Smooth muscle cell (in vitro differentiated cells): ENCODE results near the gene CCDC171. TPM values are rescaled to one million over a fixed set of nuclear protein-coding genes. Genes with fewer than 3 reads are reported as not detected.

Experiments used
- DNase-seq: peaks from one replicate; lab custom pipeline; 2025; ENCODE audit not compliant: unreplicated experiment; lab: John Stamatoyannopoulos, UW
- H2AFZ ChIP-seq: fragments of 200-600 bp; sonication (generic); 2 replicates; pipeline ENCODE4 v1.6.0; 2016; ENCODE audit warnings: antibody characterized with exemption, low read depth, mild to moderate bottlenecking
- H3F3A ChIP-seq: fragments of 200-600 bp; sonication (generic); 2 replicates; pipeline ENCODE4 v1.6.0; 2017; ENCODE audit warnings: antibody characterized with exemption, low read depth
- H3K27ac ChIP-seq: fragments of 200-600 bp; sonication (generic); 2 replicates; pipeline ENCODE4 v1.5.1; 2016; ENCODE audit warnings: low read depth, mild to moderate bottlenecking
- H3K27me3 ChIP-seq: fragments of 200-600 bp; sonication (generic); 2 replicates; pipeline ENCODE4 v1.6.1; 2016; ENCODE audit warnings: low read depth, mild to moderate bottlenecking
- H3K36me3 ChIP-seq: fragments of 200-600 bp; sonication (generic); 2 replicates; pipeline ENCODE4 v1.5.1; 2016; ENCODE audit warnings: low read depth
- H3K4me1 ChIP-seq: fragments of 200-600 bp; sonication (generic); 2 replicates; pipeline ENCODE4 v1.5.1; 2016; ENCODE audit warnings: low read depth
- H3K4me2 ChIP-seq: fragments of 200-600 bp; sonication (generic); 2 replicates; pipeline ENCODE4 v1.6.0; 2016; ENCODE audit warnings: mild to moderate bottlenecking
- H3K4me3 ChIP-seq: fragments of 200-600 bp; sonication (generic); 2 replicates; pipeline ENCODE4 v1.5.1; 2016; ENCODE audit warnings: mild to moderate bottlenecking
- H3K79me2 ChIP-seq: fragments of 200-600 bp; sonication (generic); 2 replicates; pipeline ENCODE4 v1.6.0; 2016; ENCODE audit warnings: low read depth, mild to moderate bottlenecking
- H3K9ac ChIP-seq: fragments of 200-600 bp; sonication (generic); 2 replicates; pipeline ENCODE4 v1.6.0; 2016; ENCODE audit warnings: low read depth
- H3K9me3 ChIP-seq: fragments of 200-600 bp; sonication (generic); replicated peaks from 2 replicates; pipeline ENCODE4 v1.5.1; 2016; ENCODE audit warnings: low read depth
- H4K20me1 ChIP-seq: fragments of 200-600 bp; sonication (generic); 2 replicates; pipeline ENCODE4 v1.6.0; 2016; ENCODE audit warnings: low read depth
- CTCF ChIP-seq: fragments of 200-600 bp; sonication (generic); IDR thresholded peaks from 2 replicates; pipeline ENCODE4 v1.5.1; 2017; ENCODE audit warnings: borderline replicate concordance, mild to moderate bottlenecking, antibody characterized with exemption; ENCODE audit not compliant: insufficient read depth, poor library complexity, severe bottlenecking
- WGBS: methylation state at CpG from one replicate; pipeline ENCODE4 v1.1.7; 2016; ENCODE audit warnings: low lambda C conversion rate; 5-methylcytosine and 5-hydroxymethylcytosine counted together
- polyA plus RNA-seq: library from polyadenylated mRNA; unstranded; fragments of >200 nt; fragmentation: Nextera tagmentation; extraction: Ambion mirVana; gene quantifications from 2 replicates; pipeline ENCODE4 v1.2.1, GENCODE V29; 2016
- total RNA-seq: library from RNA; depleted of rRNA; stranded (reverse); fragments of >200 nt; gene quantifications from 2 replicates; pipeline ENCODE4 v1.2.3, GENCODE V29; 2014

Gene CCDC171
- total and polyA plus RNA-seq, 2 experiments from 2014 or later, result 0.46 to 2.3 TPM

GRCh38 chr9:15718423-15718822, 165.6 kb downstream of the CCDC171 start:
- Histone ChIP-seq H3K4me2 (no peak overlapping the region), H3K79me2 (no peaks in the 10 kb centered on the region), H3K27ac (no peak overlapping the region), H3K36me3 (no peaks in the 10 kb centered on the region), H3K4me1 (peaks cover 9% of the 10 kb centered on the region), H3K27me3 (no peaks in the 10 kb centered on the region), H4K20me1 (no peaks in the 10 kb centered on the region), H3K9me3 (no peaks in the 10 kb centered on the region), H3K9ac (no peak overlapping the region), H3K4me3 (no peak overlapping the region), H3F3A (no peaks in the 10 kb centered on the region), H2AFZ (no peak overlapping the region)
- WGBS, result 80% methylated on average over 1 of the region's 1 CpG
- no peak for TF ChIP-seq CTCF
- no peak for DNase-seq

DNA sequence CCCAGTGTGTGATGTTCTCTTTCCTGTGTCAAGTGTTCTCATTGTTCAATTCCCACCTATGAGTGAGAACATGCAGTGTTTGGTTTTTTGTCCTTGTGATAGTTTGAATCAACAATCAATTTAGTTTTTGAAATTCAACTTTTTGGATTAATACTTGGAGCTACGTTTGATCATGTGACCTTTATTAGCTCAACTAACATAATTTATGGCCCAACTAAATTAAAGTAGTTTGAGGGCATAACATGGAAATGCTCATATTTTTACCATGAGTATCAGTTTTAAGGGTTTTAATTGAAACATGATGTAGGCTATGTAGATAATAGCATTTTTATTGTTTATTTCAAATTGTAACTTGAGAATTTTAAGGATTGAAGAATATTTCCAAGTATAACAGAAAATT, 168.0 kb downstream of the CCDC171 start:
- WGBS, result 88% methylated on average over 1 of the region's 1 CpG
- no peaks in the 10 kb centered on the region for H3K27me3 ChIP-seq
- no peaks in the 10 kb centered on the region for H4K20me1 ChIP-seq
- H3K36me3 ChIP-seq, result no peaks in the 10 kb centered on the region
- no peaks in the 10 kb centered on the region for H3K79me2 ChIP-seq
- H2AFZ ChIP-seq, result no peak overlapping the region
- H3F3A ChIP-seq, result no peaks in the 10 kb centered on the region
- H3K9me3 ChIP-seq, result no peaks in the 10 kb centered on the region
- peaks cover 12% of the 10 kb centered on the region for H3K4me1 ChIP-seq
- no peak for TF ChIP-seq CTCF
- no peak for DNase-seq
- H3K4me2 ChIP-seq, result no peak overlapping the region
- H3K27ac ChIP-seq, result no peak overlapping the region
- H3K9ac ChIP-seq, result no peak overlapping the region
- H3K4me3 ChIP-seq, result no peak overlapping the region

- Histone ChIP-seq H4K20me1 (no peaks in the 10 kb centered on the region), H2AFZ (no peak overlapping the region), H3K4me2 (no peak overlapping the region), H3F3A (no peaks in the 10 kb centered on the region), H3K9me3 (no peaks in the 10 kb centered on the region), H3K4me3 (no peak overlapping the region), H3K4me1 (peaks cover 18% of the 10 kb centered on the region), H3K36me3 (no peaks in the 10 kb centered on the region), H3K79me2 (no peaks in the 10 kb centered on the region), H3K27ac (no peak overlapping the region), H3K9ac (no peak overlapping the region), H3K27me3 (no peaks in the 10 kb centered on the region)
- 59% methylated on average over 5 of the region's 5 CpGs for WGBS
- TF ChIP-seq CTCF, result no peak
- DNase-seq, result no peak
Measured at GRCh38 chr9:15722888-15723287, 170.0 kb downstream of the CCDC171 start.

- no peaks in the 10 kb centered on the region for H4K20me1 ChIP-seq
- no peak overlapping the region for H3K4me3 ChIP-seq
- H3K4me2 ChIP-seq, result no peak overlapping the region
- H3K27me3 ChIP-seq, result no peaks in the 10 kb centered on the region
- H2AFZ ChIP-seq, result no peak overlapping the region
- 93% methylated on average over 1 of the region's 1 CpG for WGBS
- DNase-seq, result no peak
- no peaks in the 10 kb centered on the region for H3F3A ChIP-seq
- peaks cover 18% of the 10 kb centered on the region for H3K4me1 ChIP-seq
- no peaks in the 10 kb centered on the region for H3K9me3 ChIP-seq
- H3K27ac ChIP-seq, result no peak overlapping the region
- no peaks in the 10 kb centered on the region for H3K36me3 ChIP-seq
- no peaks in the 10 kb centered on the region for H3K79me2 ChIP-seq
- H3K9ac ChIP-seq, result no peak overlapping the region
- TF ChIP-seq CTCF, result no peak
Measured at GRCh38 chr9:15724016-15724415, 171.2 kb downstream of the CCDC171 start.
